Erythroblast (primary cell): ENCODE data around the gene ACAP3.

Source experiments
- GATA1 ChIP-seq: IDR thresholded peaks from 2 replicates; pipeline ENCODE4 v1.6.1; 2011; ENCODE audit warnings: low read depth, mild to moderate bottlenecking, control low read depth, low read length, moderate library complexity
- POLR2A ChIP-seq: IDR thresholded peaks from 2 replicates; pipeline ENCODE4 v1.6.1; 2011; ENCODE audit warnings: mild to moderate bottlenecking, low read length

DNA sequence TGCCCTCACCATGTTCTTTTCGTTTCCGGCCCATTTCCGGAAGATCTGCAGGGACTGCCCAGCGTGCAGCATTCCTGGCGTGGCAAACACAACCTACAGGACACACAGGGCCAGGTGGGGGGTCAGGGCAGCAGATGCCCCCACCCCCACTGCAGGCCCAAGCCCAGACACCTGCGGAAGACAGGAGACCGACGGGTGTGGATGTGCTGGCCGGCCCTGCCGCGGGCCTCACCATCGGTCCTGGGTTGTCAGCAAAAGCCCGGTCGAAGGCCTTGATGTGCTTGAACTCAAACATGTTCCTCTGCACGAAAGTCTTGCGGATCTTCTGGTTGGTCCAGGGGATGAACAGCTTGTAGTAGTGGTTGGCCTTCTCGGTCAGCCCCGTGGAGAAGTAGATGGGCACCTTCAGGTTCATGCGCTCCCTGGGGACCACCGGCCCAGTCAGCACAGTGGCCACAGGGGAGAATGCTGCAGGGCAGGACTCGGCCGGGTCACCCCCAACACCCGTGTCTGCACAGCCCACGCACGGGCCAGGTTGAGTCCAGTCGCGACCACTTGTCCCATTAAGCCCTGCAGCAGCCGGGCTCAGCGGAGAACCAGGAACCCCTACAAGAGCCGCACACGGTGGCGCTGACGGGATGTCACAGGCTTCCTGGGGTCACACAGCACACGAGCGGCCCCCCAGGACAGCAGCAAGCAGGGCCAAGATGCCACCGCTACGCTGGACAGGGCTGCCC, 5.9 kb upstream of the ACAP3 start:
- TF ChIP-seq POLR2A, result no peak
- no peak for TF ChIP-seq GATA1
